WTC11 (cell line): Measurements from ENCODE around the gene SVIL. TPM values are rescaled to one million over a fixed set of nuclear protein-coding genes. Genes with fewer than 3 reads are reported as not detected.

Source experiments
- ATAC-seq: fragments of 200-7000 bp; cut with Tn5 transposase; 2 replicates; pipeline ENCODE4 v1.10.0; 2021; ENCODE audit warnings: mild to moderate bottlenecking, moderate library complexity
- CTCF ChIA-PET: fragments of 300-600 bp; sonication (Branson Sonifier 250); formaldehyde crosslinking; loops from one replicate; lab custom pipeline; 2021; ENCODE audit warnings: antibody characterized with exemption; lab: Charles Lee
- POLR2A ChIA-PET: fragments of 350-600 bp; sonication (Branson Sonifier 250); formaldehyde crosslinking; loops from one replicate; lab custom pipeline; 2021; ENCODE audit warnings: antibody characterized with exemption; lab: Charles Lee
- DNase-seq: peaks from one replicate; pipeline ENCODE4 v3.0.0; 2021; ENCODE audit warnings: low spot score
- H3K27ac Mint-ChIP-seq: 2 replicates; pipeline ENCODE4 v1.8.0; 2021; ENCODE audit warnings: mixed read lengths
- H3K27me3 Mint-ChIP-seq: 2 replicates; pipeline ENCODE4 v1.8.0; 2021; ENCODE audit warnings: low read depth, mild to moderate bottlenecking, moderate library complexity, mixed read lengths
- H3K36me3 Mint-ChIP-seq: 2 replicates; pipeline ENCODE4 v1.8.0; 2021; ENCODE audit warnings: mixed read lengths
- H3K4me1 Mint-ChIP-seq: 2 replicates; pipeline ENCODE4 v1.8.0; 2022; ENCODE audit warnings: mixed read lengths
- H3K4me3 Mint-ChIP-seq: 2 replicates; pipeline ENCODE4 v1.8.0; 2021; ENCODE audit warnings: mild to moderate bottlenecking, moderate library complexity, mixed read lengths
- H3K9me3 Mint-ChIP-seq: 2 replicates; pipeline ENCODE4 v1.8.0; 2021; ENCODE audit warnings: mixed read lengths
- ATF1 ChIP-seq: sonication (generic); formaldehyde crosslinking; IDR thresholded peaks from 2 replicates; pipeline ENCODE4 v1.8.1; 2023; ENCODE audit warnings: mild to moderate bottlenecking, moderate library complexity, missing genetic modification reagents
- CREM ChIP-seq: sonication (generic); formaldehyde crosslinking; IDR thresholded peaks from 2 replicates; pipeline ENCODE4 v1.8.1; 2022; ENCODE audit warnings: mild to moderate bottlenecking, missing genetic modification reagents, moderate library complexity
- ELF4 ChIP-seq: sonication (generic); formaldehyde crosslinking; IDR thresholded peaks from 2 replicates; pipeline ENCODE4 v1.8.1; 2022; ENCODE audit warnings: low read depth, mild to moderate bottlenecking, moderate library complexity, missing genetic modification reagents
- ESRRA ChIP-seq: sonication (generic); formaldehyde crosslinking; IDR thresholded peaks from 2 replicates; pipeline ENCODE4 v1.8.1; 2022; ENCODE audit warnings: mild to moderate bottlenecking, missing genetic modification reagents, borderline replicate concordance
- GRHL2 ChIP-seq: fragments of 250-450 bp; sonication (Bioruptor Pico); IDR thresholded peaks from 2 replicates; pipeline ENCODE4 v1.8.0; 2022; ENCODE audit warnings: mild to moderate bottlenecking, moderate library complexity; ENCODE audit not compliant: insufficient replicate concordance, severe bottlenecking
- ZNF416 ChIP-seq: fragments of 250-450 bp; sonication (Bioruptor Pico); IDR thresholded peaks from 2 replicates; pipeline ENCODE4 v1.9.0; 2021; ENCODE audit warnings: mild to moderate bottlenecking, inconsistent platforms
- total RNA-seq: library from RNA; stranded (reverse); gene quantifications from 3 replicates; pipeline ENCODE4 v1.2.3, GENCODE V29; 2021
- TF ChIP-seq, protein P1 (sequence below): sonication (generic); formaldehyde crosslinking; IDR thresholded peaks from 2 replicates; pipeline ENCODE4 v1.8.1; 2023; ENCODE audit warnings: mild to moderate bottlenecking, missing genetic modification reagents
- TF ChIP-seq, protein P2 (sequence below): fragments of 250-450 bp; sonication (Bioruptor Pico); conservative IDR thresholded peaks from 2 replicates; pipeline ENCODE4 v1.9.0; 2021; ENCODE audit warnings: mild to moderate bottlenecking
- TF ChIP-seq, protein P3 (sequence below): sonication (generic); formaldehyde crosslinking; IDR thresholded peaks from 2 replicates; pipeline ENCODE4 v1.8.0; 2022; ENCODE audit warnings: mild to moderate bottlenecking, missing genetic modification reagents
- TF ChIP-seq, protein P4 (sequence below): sonication (generic); formaldehyde crosslinking; IDR thresholded peaks from 2 replicates; pipeline ENCODE4 v1.8.0; 2023; ENCODE audit warnings: missing genetic modification reagents, mild to moderate bottlenecking, borderline replicate concordance
- TF ChIP-seq, protein P5 (sequence below): sonication (generic); formaldehyde crosslinking; IDR thresholded peaks from 2 replicates; pipeline ENCODE4 v1.8.1; 2022; ENCODE audit warnings: mild to moderate bottlenecking, moderate library complexity, missing genetic modification reagents
- TF ChIP-seq, protein P6 (sequence below): sonication (generic); formaldehyde crosslinking; IDR thresholded peaks from 2 replicates; pipeline ENCODE4 v1.8.1; 2022; ENCODE audit warnings: low read depth, missing genetic modification reagents, borderline replicate concordance
- TF ChIP-seq, protein P7 (sequence below): sonication (generic); formaldehyde crosslinking; IDR thresholded peaks from 2 replicates; pipeline ENCODE4 v1.8.0; 2022; ENCODE audit warnings: missing genetic modification reagents
- TF ChIP-seq, protein P8 (sequence below): sonication (generic); formaldehyde crosslinking; conservative IDR thresholded peaks from 2 replicates; pipeline ENCODE4 v1.8.1; 2022; ENCODE audit warnings: mild to moderate bottlenecking, missing genetic modification reagents

SVIL gene
- total RNA-seq, 1 experiment from 2014 or later: 27.1 TPM

DNA sequence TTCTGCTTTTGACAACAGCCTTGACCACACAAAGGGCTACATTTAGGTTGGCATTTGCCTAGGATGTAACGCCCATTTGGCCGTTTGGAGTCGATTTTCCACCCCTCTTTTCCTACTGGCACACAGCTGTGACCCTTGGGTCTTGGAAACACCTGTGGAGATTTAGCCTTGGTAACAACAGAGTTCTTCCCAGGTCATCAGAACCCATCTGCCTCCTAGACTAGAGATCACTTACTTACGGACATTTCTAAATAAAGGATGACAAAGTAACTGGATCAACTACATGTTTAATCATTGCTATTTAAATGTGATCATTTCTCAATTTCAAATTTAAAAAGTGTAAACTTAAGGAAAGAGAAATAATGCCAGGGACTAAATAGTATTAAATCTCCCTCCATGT is 42.0 kb upstream of the SVIL start:
- POLR2A ChIA-PET: no interaction called here
- Mint-ChIP-seq H3K4me3 (no peak overlapping the region), H3K27ac (no peak overlapping the region)

More for the DNA sequence above, 42.0 kb upstream of the SVIL start:
- no peaks in the 10 kb centered on the region for H3K27me3 Mint-ChIP-seq
- H3K9me3 Mint-ChIP-seq: peaks cover 49% of the 10 kb centered on the region
- H3K36me3 Mint-ChIP-seq: peaks cover 69% of the 10 kb centered on the region
- H3K4me1 Mint-ChIP-seq: peaks cover 10% of the 10 kb centered on the region
- TF ChIP-seq ELF4 (CRISPR knock-in tag) (no peak), ZNF416 (CRISPR knock-in tag) (no peak), GRHL2 (no peak), CREM (no peak), ESRRA (CRISPR knock-in tag) (no peak), ATF1 (no peak)
- TF ChIP-seq, protein P1, sequence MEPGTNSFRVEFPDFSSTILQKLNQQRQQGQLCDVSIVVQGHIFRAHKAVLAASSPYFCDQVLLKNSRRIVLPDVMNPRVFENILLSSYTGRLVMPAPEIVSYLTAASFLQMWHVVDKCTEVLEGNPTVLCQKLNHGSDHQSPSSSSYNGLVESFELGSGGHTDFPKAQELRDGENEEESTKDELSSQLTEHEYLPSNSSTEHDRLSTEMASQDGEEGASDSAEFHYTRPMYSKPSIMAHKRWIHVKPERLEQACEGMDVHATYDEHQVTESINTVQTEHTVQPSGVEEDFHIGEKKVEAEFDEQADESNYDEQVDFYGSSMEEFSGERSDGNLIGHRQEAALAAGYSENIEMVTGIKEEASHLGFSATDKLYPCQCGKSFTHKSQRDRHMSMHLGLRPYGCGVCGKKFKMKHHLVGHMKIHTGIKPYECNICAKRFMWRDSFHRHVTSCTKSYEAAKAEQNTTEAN (CRISPR knock-in tag): no peak
- TF ChIP-seq, protein P2, sequence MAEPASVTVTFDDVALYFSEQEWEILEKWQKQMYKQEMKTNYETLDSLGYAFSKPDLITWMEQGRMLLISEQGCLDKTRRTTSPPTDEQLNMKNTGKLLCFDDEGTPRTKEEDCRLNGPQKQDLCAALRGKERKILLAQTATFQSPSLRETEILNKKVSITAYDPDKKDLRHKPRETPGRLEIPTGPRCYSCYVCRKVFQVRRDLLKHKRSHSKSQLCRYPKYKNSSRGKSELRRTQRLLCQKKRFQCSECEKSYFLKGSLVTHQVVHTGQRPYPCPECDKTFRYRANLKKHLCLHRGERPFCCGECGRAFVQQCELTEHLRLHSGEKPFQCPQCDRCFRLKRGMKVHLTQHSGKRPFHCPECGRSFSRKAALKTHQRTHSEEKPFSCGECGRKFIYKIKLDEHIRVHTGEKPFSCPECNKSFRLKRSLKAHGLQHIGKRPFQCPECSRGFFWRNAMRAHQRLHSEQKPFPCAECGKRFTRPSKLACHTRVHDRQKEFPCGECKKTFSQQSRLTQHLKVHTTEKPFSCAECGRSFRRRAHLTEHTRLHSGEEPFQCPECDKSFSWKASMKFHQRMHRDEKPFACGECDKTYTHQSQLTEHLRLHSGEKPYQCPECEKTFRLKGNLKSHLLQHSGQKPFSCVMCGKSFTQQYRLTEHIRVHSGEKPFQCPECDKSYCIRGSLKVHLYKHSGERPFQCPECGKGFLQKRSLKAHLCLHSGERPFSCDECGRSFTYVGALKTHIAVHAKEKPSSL: no peak
- TF ChIP-seq, protein P3, sequence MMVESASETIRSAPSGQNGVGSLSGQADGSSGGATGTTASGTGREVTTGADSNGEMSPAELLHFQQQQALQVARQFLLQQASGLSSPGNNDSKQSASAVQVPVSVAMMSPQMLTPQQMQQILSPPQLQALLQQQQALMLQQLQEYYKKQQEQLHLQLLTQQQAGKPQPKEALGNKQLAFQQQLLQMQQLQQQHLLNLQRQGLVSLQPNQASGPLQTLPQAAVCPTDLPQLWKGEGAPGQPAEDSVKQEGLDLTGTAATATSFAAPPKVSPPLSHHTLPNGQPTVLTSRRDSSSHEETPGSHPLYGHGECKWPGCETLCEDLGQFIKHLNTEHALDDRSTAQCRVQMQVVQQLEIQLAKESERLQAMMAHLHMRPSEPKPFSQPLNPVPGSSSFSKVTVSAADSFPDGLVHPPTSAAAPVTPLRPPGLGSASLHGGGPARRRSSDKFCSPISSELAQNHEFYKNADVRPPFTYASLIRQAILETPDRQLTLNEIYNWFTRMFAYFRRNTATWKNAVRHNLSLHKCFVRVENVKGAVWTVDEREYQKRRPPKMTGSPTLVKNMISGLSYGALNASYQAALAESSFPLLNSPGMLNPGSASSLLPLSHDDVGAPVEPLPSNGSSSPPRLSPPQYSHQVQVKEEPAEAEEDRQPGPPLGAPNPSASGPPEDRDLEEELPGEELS (CRISPR knock-in tag): no peak
- TF ChIP-seq, protein P4, sequence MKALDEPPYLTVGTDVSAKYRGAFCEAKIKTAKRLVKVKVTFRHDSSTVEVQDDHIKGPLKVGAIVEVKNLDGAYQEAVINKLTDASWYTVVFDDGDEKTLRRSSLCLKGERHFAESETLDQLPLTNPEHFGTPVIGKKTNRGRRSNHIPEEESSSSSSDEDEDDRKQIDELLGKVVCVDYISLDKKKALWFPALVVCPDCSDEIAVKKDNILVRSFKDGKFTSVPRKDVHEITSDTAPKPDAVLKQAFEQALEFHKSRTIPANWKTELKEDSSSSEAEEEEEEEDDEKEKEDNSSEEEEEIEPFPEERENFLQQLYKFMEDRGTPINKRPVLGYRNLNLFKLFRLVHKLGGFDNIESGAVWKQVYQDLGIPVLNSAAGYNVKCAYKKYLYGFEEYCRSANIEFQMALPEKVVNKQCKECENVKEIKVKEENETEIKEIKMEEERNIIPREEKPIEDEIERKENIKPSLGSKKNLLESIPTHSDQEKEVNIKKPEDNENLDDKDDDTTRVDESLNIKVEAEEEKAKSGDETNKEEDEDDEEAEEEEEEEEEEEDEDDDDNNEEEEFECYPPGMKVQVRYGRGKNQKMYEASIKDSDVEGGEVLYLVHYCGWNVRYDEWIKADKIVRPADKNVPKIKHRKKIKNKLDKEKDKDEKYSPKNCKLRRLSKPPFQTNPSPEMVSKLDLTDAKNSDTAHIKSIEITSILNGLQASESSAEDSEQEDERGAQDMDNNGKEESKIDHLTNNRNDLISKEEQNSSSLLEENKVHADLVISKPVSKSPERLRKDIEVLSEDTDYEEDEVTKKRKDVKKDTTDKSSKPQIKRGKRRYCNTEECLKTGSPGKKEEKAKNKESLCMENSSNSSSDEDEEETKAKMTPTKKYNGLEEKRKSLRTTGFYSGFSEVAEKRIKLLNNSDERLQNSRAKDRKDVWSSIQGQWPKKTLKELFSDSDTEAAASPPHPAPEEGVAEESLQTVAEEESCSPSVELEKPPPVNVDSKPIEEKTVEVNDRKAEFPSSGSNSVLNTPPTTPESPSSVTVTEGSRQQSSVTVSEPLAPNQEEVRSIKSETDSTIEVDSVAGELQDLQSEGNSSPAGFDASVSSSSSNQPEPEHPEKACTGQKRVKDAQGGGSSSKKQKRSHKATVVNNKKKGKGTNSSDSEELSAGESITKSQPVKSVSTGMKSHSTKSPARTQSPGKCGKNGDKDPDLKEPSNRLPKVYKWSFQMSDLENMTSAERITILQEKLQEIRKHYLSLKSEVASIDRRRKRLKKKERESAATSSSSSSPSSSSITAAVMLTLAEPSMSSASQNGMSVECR (CRISPR knock-in tag): no peak
- TF ChIP-seq, protein P5, sequence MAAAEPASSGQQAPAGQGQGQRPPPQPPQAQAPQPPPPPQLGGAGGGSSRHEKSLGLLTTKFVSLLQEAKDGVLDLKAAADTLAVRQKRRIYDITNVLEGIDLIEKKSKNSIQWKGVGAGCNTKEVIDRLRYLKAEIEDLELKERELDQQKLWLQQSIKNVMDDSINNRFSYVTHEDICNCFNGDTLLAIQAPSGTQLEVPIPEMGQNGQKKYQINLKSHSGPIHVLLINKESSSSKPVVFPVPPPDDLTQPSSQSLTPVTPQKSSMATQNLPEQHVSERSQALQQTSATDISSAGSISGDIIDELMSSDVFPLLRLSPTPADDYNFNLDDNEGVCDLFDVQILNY (CRISPR knock-in tag): no peak
- TF ChIP-seq, protein P6, sequence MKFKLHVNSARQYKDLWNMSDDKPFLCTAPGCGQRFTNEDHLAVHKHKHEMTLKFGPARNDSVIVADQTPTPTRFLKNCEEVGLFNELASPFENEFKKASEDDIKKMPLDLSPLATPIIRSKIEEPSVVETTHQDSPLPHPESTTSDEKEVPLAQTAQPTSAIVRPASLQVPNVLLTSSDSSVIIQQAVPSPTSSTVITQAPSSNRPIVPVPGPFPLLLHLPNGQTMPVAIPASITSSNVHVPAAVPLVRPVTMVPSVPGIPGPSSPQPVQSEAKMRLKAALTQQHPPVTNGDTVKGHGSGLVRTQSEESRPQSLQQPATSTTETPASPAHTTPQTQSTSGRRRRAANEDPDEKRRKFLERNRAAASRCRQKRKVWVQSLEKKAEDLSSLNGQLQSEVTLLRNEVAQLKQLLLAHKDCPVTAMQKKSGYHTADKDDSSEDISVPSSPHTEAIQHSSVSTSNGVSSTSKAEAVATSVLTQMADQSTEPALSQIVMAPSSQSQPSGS (CRISPR knock-in tag): no peak
- TF ChIP-seq, protein P7, sequence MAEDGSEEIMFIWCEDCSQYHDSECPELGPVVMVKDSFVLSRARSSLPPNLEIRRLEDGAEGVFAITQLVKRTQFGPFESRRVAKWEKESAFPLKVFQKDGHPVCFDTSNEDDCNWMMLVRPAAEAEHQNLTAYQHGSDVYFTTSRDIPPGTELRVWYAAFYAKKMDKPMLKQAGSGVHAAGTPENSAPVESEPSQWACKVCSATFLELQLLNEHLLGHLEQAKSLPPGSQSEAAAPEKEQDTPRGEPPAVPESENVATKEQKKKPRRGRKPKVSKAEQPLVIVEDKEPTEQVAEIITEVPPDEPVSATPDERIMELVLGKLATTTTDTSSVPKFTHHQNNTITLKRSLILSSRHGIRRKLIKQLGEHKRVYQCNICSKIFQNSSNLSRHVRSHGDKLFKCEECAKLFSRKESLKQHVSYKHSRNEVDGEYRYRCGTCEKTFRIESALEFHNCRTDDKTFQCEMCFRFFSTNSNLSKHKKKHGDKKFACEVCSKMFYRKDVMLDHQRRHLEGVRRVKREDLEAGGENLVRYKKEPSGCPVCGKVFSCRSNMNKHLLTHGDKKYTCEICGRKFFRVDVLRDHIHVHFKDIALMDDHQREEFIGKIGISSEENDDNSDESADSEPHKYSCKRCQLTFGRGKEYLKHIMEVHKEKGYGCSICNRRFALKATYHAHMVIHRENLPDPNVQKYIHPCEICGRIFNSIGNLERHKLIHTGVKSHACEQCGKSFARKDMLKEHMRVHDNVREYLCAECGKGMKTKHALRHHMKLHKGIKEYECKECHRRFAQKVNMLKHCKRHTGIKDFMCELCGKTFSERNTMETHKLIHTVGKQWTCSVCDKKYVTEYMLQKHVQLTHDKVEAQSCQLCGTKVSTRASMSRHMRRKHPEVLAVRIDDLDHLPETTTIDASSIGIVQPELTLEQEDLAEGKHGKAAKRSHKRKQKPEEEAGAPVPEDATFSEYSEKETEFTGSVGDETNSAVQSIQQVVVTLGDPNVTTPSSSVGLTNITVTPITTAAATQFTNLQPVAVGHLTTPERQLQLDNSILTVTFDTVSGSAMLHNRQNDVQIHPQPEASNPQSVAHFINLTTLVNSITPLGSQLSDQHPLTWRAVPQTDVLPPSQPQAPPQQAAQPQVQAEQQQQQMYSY (CRISPR knock-in tag): no peak
- TF ChIP-seq, protein P8, sequence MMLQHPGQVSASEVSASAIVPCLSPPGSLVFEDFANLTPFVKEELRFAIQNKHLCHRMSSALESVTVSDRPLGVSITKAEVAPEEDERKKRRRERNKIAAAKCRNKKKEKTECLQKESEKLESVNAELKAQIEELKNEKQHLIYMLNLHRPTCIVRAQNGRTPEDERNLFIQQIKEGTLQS (CRISPR knock-in tag): no peak
- ATAC-seq (no peak), DNase-seq (no peak)
- CTCF ChIA-PET: no interaction called here
